H9 (cell line): ENCODE measurements around the gene HIC1. TPM values are rescaled to one million over a fixed set of nuclear protein-coding genes. Genes with fewer than 3 reads are reported as not detected.

Source experiments
- DNase-seq: peaks from one replicate; pipeline ENCODE4 v3.0.0-alpha.2; 2017
- H2AFZ ChIP-seq: one replicate; pipeline ENCODE4 v1.6.1; 2013; ENCODE audit warnings: mild to moderate bottlenecking, low read length, control low read depth, moderate library complexity
- H2AK5ac ChIP-seq: 2 replicates; pipeline ENCODE4 v1.6.1; 2013; ENCODE audit warnings: low read length, control low read depth, mixed read lengths; ENCODE audit not compliant: insufficient read length
- H2BK120ac ChIP-seq: one replicate; pipeline ENCODE4 v1.6.1; 2013; ENCODE audit warnings: low read depth, mild to moderate bottlenecking, low read length, control low read depth, inconsistent platforms; ENCODE audit not compliant: poor library complexity, severe bottlenecking
- H2BK12ac ChIP-seq: 2 replicates; pipeline ENCODE4 v1.6.1; 2013; ENCODE audit warnings: low read length, control low read depth, mixed read lengths, low read depth; ENCODE audit not compliant: insufficient read length
- H2BK15ac ChIP-seq: 2 replicates; pipeline ENCODE4 v1.6.1; 2013; ENCODE audit warnings: low read depth, low read length, control low read depth
- H2BK20ac ChIP-seq: one replicate; pipeline ENCODE4 v1.6.1; 2013; ENCODE audit warnings: low read depth, mild to moderate bottlenecking, low read length, control low read depth, inconsistent platforms; ENCODE audit not compliant: poor library complexity, severe bottlenecking
- H2BK5ac ChIP-seq: 2 replicates; pipeline ENCODE4 v1.6.1; 2013; ENCODE audit warnings: low read length, control low read depth, mixed read lengths; ENCODE audit not compliant: insufficient read length
- H3K14ac ChIP-seq: 2 replicates; pipeline ENCODE4 v1.6.1; 2013; ENCODE audit warnings: low read length, control low read depth; ENCODE audit not compliant: insufficient read depth
- H3K18ac ChIP-seq: 2 replicates; pipeline ENCODE4 v1.6.1; 2013; ENCODE audit warnings: low read depth, mild to moderate bottlenecking, mixed read lengths, low read length, control low read depth; ENCODE audit not compliant: insufficient read length
- H3K23ac ChIP-seq: 2 replicates; pipeline ENCODE4 v1.6.1; 2013; ENCODE audit warnings: low read length, control low read depth, mixed read lengths, low read depth; ENCODE audit not compliant: insufficient read length
- H3K23me2 ChIP-seq: 2 replicates; pipeline ENCODE4 v1.6.1; 2013; ENCODE audit warnings: low read depth, mild to moderate bottlenecking, mixed read lengths, low read length, control low read depth; ENCODE audit not compliant: insufficient read length, poor library complexity, severe bottlenecking
- H3K27ac ChIP-seq: 2 replicates; pipeline ENCODE4 v1.5.1; 2013; ENCODE audit warnings: low read length, control low read depth, mixed read lengths, low read depth; ENCODE audit not compliant: insufficient read length
- H3K27me3 ChIP-seq: 2 replicates; pipeline ENCODE4 v1.6.1; 2013; ENCODE audit warnings: low read length, control low read depth, inconsistent platforms; ENCODE audit not compliant: insufficient read depth
- H3K4ac ChIP-seq: 2 replicates; pipeline ENCODE4 v1.6.1; 2013; ENCODE audit warnings: low read depth, mild to moderate bottlenecking, control low read depth, inconsistent platforms, low read length, moderate library complexity
- H3K4me1 ChIP-seq: 2 replicates; pipeline ENCODE4 v1.6.1; 2013; ENCODE audit warnings: low read length, control low read depth, inconsistent platforms; ENCODE audit not compliant: insufficient read depth
- H3K4me2 ChIP-seq: 2 replicates; pipeline ENCODE4 v1.6.1; 2013; ENCODE audit warnings: low read length, control low read depth, mixed read lengths; ENCODE audit not compliant: insufficient read length, insufficient read depth
- H3K56ac ChIP-seq: 2 replicates; pipeline ENCODE4 v1.6.1; 2013; ENCODE audit warnings: low read depth, mild to moderate bottlenecking, mixed read lengths, low read length, control low read depth; ENCODE audit not compliant: insufficient read length
- H3K79me1 ChIP-seq: 2 replicates; pipeline ENCODE4 v1.6.1; 2013; ENCODE audit warnings: low read depth, mild to moderate bottlenecking, moderate library complexity, low read length, control low read depth, inconsistent platforms; ENCODE audit not compliant: insufficient read depth, poor library complexity, severe bottlenecking
- H3K79me2 ChIP-seq: 2 replicates; pipeline ENCODE4 v1.6.1; 2013; ENCODE audit warnings: low read length, control low read depth, inconsistent platforms; ENCODE audit not compliant: insufficient read depth
- H3K9ac ChIP-seq: 2 replicates; pipeline ENCODE4 v1.6.1; 2013; ENCODE audit warnings: low read length, control low read depth, mixed read lengths; ENCODE audit not compliant: insufficient read length; ENCODE audit errors: extremely low read depth
- H3K9me3 ChIP-seq: one replicate; pipeline ENCODE4 v1.6.1; 2013; ENCODE audit warnings: low read depth, low read length, inconsistent platforms; ENCODE audit not compliant: control insufficient read depth
- H3T11ph ChIP-seq: one replicate; pipeline ENCODE4 v1.6.1; 2013; ENCODE audit warnings: mild to moderate bottlenecking, low read length, control low read depth, inconsistent platforms
- H4K20me1 ChIP-seq: one replicate; pipeline ENCODE4 v1.6.1; 2013; ENCODE audit not compliant: control insufficient read depth, insufficient read length, insufficient read depth
- H4K5ac ChIP-seq: 2 replicates; pipeline ENCODE4 v1.6.1; 2013; ENCODE audit warnings: low read depth, mild to moderate bottlenecking, mixed read lengths, low read length, control low read depth; ENCODE audit not compliant: insufficient read length
- H4K8ac ChIP-seq: replicated peaks from 2 replicates; pipeline ENCODE4 v1.6.1; 2013; ENCODE audit warnings: low read length, control low read depth, mixed read lengths, low read depth; ENCODE audit not compliant: insufficient read length
- H4K91ac ChIP-seq: 2 replicates; pipeline ENCODE4 v1.6.1; 2013; ENCODE audit warnings: low read depth, mild to moderate bottlenecking, moderate library complexity, mixed read lengths, low read length, control low read depth; ENCODE audit not compliant: insufficient read length
- H3K27ac Mint-ChIP-seq, 3 experiments: 2 replicates in 2 of 3; 3 replicates in 1 of 3; pipeline ENCODE4 v1.8.0; 2020 to 2021; ENCODE audit warnings: mixed read lengths in 3 of 3, mild to moderate bottlenecking in 1 of 3, moderate library complexity in 1 of 3
- H3K27me3 Mint-ChIP-seq: 2 replicates; pipeline ENCODE4 v1.8.0; 2021; ENCODE audit warnings: low read depth, mild to moderate bottlenecking, moderate library complexity, mixed read lengths
- H3K36me3 Mint-ChIP-seq, 3 experiments: 2 replicates in 2 of 3; 3 replicates in 1 of 3; pipeline ENCODE4 v1.8.0; 2020 to 2021; ENCODE audit warnings: low read depth in 3 of 3, mixed read lengths in 3 of 3; ENCODE audit not compliant: insufficient read depth in 1 of 3
- H3K4me1 Mint-ChIP-seq, 2 experiments: 2 replicates each; pipeline ENCODE4 v1.8.0; 2020; ENCODE audit warnings: mixed read lengths in 2 of 2
- H3K4me3 Mint-ChIP-seq, 2 experiments: 2 replicates in 1 of 2; 3 replicates in 1 of 2; pipeline ENCODE4 v1.8.0; 2020 to 2021; ENCODE audit warnings: mild to moderate bottlenecking in 2 of 2, mixed read lengths in 2 of 2, moderate library complexity in 1 of 2
- H3K9me3 Mint-ChIP-seq, 2 experiments: 2 replicates in 1 of 2; 3 replicates in 1 of 2; pipeline ENCODE4 v1.8.0; 2020; ENCODE audit warnings: mild to moderate bottlenecking in 2 of 2, mixed read lengths in 2 of 2, moderate library complexity in 1 of 2
- CTCF ChIP-seq: fragments of 200-600 bp; sonication (generic); conservative IDR thresholded peaks from 3 replicates; pipeline ENCODE4 v1.8.0; 2021; ENCODE audit warnings: antibody characterized with exemption, mild to moderate bottlenecking
- WGBS: extraction: QIAGEN DNeasy Blood & Tissue Kit; methylation state at CpG from one replicate; pipeline ENCODE4 v1.1.7; 2013; ENCODE audit warnings: missing lambda C conversion rate, low lambda C conversion rate, mixed read lengths; ENCODE audit not compliant: insufficient read length; ENCODE audit errors: extremely low coverage; 5-methylcytosine and 5-hydroxymethylcytosine counted together
- total RNA-seq: library from RNA; stranded (reverse); gene quantifications from 2 replicates; pipeline ENCODE4 v1.2.1, GENCODE V29; 2021

The HIC1 gene
- total RNA-seq, 1 experiment from 2014 or later = 1.8 TPM

DNA sequence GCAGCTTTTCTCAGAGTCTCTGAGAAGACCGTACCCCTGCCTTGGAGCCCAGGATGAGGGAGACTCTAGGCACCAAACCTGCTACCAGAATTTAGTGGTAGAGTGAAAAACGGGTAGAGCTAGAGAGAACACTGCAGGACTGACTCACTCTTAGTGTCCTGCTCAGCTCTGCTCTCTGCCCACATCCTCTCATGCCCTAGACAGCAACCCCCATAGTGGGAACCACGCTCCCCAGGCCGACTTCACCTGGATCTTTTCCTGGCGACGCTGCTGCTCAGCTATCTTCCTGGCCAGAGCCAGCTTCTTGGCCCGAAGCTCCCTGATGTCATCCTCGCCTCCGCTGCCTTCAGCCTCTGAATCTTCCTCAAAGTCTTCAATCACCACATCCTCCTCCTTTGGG is 26.7 kb downstream of the HIC1 start:
- H3K23me2 ChIP-seq = no peaks in the 10 kb centered on the region
- no peak overlapping the region for H2AFZ ChIP-seq
- H3K56ac ChIP-seq = no peak overlapping the region
- peak overlapping the region in 1 of 3 experiments; percentile 8; a peak in 1 of 7 replicates for H3K27ac Mint-ChIP-seq
- no peak overlapping the region for H4K8ac ChIP-seq
- H3K27ac ChIP-seq = no peak overlapping the region
- no peaks in the 10 kb centered on the region for H3K4me1 Mint-ChIP-seq
- H3K23ac ChIP-seq = no peak overlapping the region
- H3K79me2 ChIP-seq = no peaks in the 10 kb centered on the region
- H3K4me3 Mint-ChIP-seq = no peak overlapping the region
- no peak overlapping the region for H2BK20ac ChIP-seq
- no peaks in the 10 kb centered on the region for H3K4me1 ChIP-seq
- H2BK15ac ChIP-seq = no peak overlapping the region
- no peak for DNase-seq
- no peak overlapping the region for H3K4ac ChIP-seq
- no peaks in the 10 kb centered on the region for H3K27me3 ChIP-seq
- no CpG with 5 or more reads among the region's 9 CpGs for WGBS
- H2BK120ac ChIP-seq = no peak overlapping the region
- H3K9ac ChIP-seq = no peak overlapping the region
- no peaks in the 10 kb centered on the region; the same call in 1 of the 2 replicates for H3K27me3 Mint-ChIP-seq
- no peaks in the 10 kb centered on the region for H3K9me3 ChIP-seq
- H3K4me2 ChIP-seq = no peak overlapping the region
- H2BK5ac ChIP-seq = no peak overlapping the region
- H3K14ac ChIP-seq = no peak overlapping the region
- no peak overlapping the region for H4K91ac ChIP-seq
- no peaks in the 10 kb centered on the region for H3K9me3 Mint-ChIP-seq
- H2AK5ac ChIP-seq = no peak overlapping the region
- H3K18ac ChIP-seq = no peak overlapping the region
- H4K20me1 ChIP-seq = no peaks in the 10 kb centered on the region
- no peaks in the 10 kb centered on the region for H3K79me1 ChIP-seq
- no peak overlapping the region for H3T11ph ChIP-seq
- H2BK12ac ChIP-seq = no peak overlapping the region
- no peak for TF ChIP-seq CTCF
- peaks cover 5 to 48% (median 22%) of the 10 kb centered on the region in 3 experiments for H3K36me3 Mint-ChIP-seq
- no peak overlapping the region for H4K5ac ChIP-seq
